RPMI7951 (cell line): ENCODE results near the gene TCOF1. TPM values are rescaled to one million over a fixed set of nuclear protein-coding genes. Genes with fewer than 3 reads are reported as not detected.
"Not testable (repeated sequence)": the region's sequence is repeated elsewhere in the genome, so short reads cannot be mapped to it uniquely, and the experiment has no call there.

Experiments used
- DNase-seq: peaks from one replicate; pipeline ENCODE4 v3.0.0-alpha.2; 2012; ENCODE audit warnings: low read depth
- total RNA-seq: library from RNA; depleted of rRNA; stranded (reverse); fragments of >200 nt; shearing (Covaris generic); gene quantifications from 2 replicates; pipeline ENCODE4 v1.2.3, GENCODE V29; 2014

TCOF1 gene
- total RNA-seq, 1 experiment from 2014 or later: 19.1 TPM

GRCh38 chr5:150422758-150423157 lies 65.3 kb downstream of the TCOF1 start:
- no peak for DNase-seq

GRCh38 chr5:150426165-150426564 lies 68.7 kb downstream of the TCOF1 start:
- not testable (repeated sequence) for DNase-seq

- DNase-seq: peak; percentile 82
These were observed 70.8 kb downstream of the TCOF1 start for GRCh38 chr5:150428106-150428876.

GRCh38 chr5:150428978-150429377 lies 71.5 kb downstream of the TCOF1 start:
- DNase-seq: no peak

GRCh38 chr5:150429410-150429873 lies 71.9 kb downstream of the TCOF1 start:
- no peak for DNase-seq

DNA sequence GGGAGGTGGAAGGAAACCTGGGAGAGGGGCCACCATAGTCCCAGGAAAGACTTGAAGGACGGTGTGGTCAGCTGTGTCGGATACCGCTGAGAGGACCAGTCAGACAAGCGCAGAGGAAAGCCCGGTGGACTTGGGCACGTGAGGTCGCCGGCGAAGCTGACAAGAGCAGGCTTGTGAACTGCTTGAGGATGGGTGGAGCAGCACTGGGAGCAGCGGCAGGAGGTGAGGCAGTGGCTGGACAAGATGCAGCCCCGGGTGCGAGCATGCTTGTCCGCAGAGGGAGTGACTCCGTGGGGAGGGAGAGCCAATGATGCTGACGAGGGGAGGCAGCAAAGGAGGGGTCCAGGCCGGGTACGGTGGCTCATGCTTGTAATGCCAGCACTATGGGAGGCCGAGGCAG lies 73.6 kb downstream of the TCOF1 start:
- DNase-seq: no peak

DNA sequence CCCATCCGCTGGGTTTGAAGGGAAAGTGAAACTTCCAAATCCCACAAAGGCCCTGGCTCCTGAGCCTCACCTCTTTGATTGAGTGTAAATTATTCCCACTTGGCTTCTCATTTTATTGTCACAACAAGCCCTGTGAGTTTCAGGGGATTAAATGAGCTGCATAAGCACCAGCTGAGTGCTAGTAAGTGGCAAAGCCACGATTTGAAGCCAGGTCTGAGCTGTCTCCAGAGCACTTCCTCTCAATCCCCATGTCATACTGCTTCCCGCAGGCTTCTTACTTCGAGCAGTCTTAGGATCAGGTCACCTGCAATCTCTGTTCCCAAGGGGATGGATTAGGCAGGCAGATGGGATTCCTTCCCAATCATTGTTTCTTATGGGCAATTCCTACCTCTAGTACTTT lies 74.1 kb downstream of the TCOF1 start:
- no peak for DNase-seq

GRCh38 chr5:150434464-150434863 lies 77.0 kb downstream of the TCOF1 start:
- DNase-seq: peak; percentile 86

DNA sequence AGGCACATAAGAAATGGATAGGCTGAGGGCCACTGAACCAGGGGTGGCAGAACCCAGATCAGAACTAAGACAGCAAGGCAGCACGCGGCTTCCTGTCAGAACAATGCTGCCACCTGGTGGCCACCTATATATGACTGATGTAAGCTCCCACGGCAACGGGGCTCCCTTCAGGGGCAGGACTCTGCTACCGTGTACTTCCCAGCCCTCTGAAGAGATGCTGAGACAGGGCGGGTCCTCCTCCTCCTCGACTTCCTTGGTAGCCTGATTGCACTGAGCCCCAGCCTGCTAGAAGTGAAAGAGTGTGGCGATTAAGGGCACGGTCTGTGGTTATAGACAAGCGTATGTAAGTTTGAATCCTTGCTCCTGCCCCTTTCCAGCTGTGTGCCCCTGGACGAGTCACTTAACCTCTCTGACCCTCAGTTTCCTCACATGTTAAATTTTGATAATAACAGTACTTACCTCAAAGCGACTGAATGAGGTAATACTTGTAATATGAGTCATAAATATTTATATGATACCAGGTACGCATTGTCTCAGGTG lies 78.7 kb downstream of the TCOF1 start:
- DNase-seq: peak; percentile 75

- DNase-seq: peak; percentile 46
These were observed 81.5 kb downstream of the TCOF1 start for GRCh38 chr5:150438873-150439546.

DNA sequence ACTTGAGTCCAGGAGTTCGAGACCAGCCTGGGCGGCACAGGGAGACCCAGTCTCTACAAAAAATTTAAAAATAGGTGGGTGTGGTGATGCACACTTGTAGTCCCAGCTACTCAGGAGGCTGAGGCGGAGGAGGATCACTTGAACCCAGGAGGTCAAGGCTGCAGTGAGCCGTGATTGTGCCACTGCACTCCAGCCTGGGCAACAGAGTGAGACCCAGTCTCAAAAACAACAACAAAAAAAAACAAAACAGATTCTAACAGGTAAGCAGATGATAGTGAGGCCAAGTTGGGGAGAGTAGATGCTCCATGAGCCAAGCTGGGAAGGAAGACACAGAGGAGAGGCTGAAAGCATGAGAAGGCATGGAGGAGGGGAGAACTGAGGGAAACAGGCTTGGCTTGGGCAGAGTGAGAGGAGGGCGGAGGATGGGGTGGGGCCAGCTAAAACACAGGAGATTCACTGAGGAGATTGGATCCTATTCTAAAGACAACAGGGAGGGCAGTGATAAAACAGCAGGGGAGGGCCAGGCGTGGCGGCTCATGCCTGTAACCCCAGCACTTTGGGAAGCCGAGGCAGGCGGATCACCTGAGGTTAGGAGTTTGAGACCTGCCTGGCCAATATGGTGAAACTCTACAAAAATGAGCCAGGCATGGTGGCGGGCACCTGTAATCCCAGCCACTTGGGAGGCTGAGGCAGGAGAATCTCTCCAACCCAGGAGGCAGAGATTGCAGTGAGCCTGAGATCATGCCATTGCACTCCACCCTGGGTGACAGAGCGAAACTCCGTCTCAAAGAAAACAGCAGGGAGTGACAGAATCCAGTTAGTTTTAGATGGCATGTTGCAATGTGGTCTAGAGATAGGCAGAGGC lies 83.7 kb downstream of the TCOF1 start:
- DNase-seq: no peak

GRCh38 chr5:150441813-150442698 lies 84.6 kb downstream of the TCOF1 start:
- no peak for DNase-seq

- DNase-seq: no peak
These were observed 85.2 kb downstream of the TCOF1 start for GRCh38 chr5:150442699-150443080.

- no peak for DNase-seq
These were observed 86.0 kb downstream of the TCOF1 start for GRCh38 chr5:150443242-150444075.

GRCh38 chr5:150444770-150445169 lies 87.3 kb downstream of the TCOF1 start:
- DNase-seq: no peak

- no peak for DNase-seq
These were observed 88.6 kb downstream of the TCOF1 start for GRCh38 chr5:150446088-150446487.

GRCh38 chr5:150446583-150446982 lies 89.1 kb downstream of the TCOF1 start:
- no peak for DNase-seq

DNA sequence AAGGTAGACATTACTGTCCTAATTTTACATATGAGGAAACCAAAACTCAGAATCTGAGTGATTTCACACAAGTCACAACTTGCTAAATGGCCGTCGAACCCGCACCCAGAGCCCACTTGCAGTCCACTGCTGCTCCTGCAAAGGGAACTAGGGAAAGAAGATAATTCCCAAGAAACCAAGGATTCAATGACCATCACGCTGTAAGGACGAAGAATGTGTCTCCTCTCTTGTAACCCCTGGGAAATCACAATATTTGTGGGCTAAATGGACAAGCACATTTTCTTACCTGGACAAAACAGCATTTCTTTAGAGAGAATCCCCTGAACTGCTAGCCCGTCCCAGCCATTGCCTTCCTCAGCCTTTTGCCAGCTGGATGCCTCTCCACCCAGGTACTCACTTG lies 89.7 kb downstream of the TCOF1 start:
- DNase-seq: no peak

- no peak for DNase-seq
These were observed 90.8 kb downstream of the TCOF1 start for GRCh38 chr5:150448334-150448733.

DNA sequence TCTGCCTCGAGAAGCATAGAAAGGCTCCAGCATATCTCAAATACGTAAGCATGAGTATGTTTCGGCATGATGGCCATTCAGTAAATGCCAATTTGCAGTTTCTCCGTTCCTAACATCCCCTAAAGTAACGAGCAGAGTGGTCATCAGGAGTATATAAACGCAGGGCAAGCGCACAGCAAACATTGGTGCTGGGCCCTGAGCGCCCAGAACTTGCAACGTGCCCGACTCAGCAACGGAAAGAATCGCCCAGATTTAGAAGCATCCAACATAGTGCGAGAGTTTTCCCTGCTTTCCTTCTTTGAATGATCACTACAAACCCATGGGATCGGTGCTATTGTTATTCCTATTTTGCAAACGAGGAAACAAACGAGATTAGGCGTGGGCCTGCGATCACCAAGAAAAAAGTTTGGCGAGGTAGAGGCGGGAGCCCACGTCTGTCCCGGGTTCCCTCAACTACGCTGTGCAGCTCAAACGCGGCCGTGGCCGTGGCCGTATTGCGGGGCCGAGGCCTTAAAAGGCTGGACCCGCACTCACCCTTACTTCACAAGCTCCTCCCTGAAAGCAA lies 91.5 kb downstream of the TCOF1 start:
- no peak for DNase-seq
